Measurements from ENCODE around the gene FOXN3.

DNA sequence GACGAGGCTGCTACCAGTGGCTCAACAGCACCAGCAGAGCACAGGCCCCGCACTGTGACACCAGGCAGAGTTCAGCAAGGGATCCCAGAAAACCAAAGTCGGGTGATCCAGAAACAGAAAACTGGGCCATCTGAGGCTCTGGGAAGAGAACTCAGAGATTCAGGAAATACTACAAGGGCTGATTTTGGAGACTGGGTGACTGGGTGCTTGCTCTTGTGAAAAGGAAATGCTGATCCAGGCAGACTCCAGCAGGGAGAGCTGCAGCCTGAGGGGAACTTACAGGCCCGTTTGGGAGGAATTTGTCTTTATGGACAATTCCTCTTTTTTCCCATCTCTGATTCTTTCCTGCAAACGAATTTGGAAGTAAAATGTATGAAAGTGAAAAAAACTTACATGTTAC is 28.2 kb downstream of the FOXN3 start:
- TF ChIP-seq, protein P1, sequence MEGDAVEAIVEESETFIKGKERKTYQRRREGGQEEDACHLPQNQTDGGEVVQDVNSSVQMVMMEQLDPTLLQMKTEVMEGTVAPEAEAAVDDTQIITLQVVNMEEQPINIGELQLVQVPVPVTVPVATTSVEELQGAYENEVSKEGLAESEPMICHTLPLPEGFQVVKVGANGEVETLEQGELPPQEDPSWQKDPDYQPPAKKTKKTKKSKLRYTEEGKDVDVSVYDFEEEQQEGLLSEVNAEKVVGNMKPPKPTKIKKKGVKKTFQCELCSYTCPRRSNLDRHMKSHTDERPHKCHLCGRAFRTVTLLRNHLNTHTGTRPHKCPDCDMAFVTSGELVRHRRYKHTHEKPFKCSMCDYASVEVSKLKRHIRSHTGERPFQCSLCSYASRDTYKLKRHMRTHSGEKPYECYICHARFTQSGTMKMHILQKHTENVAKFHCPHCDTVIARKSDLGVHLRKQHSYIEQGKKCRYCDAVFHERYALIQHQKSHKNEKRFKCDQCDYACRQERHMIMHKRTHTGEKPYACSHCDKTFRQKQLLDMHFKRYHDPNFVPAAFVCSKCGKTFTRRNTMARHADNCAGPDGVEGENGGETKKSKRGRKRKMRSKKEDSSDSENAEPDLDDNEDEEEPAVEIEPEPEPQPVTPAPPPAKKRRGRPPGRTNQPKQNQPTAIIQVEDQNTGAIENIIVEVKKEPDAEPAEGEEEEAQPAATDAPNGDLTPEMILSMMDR (IDR thresholded peaks at IDR 0.05; ENCODE audit: poor library complexity, severe bottlenecking): no peak
- no peak for TF ChIP-seq POLR2AphosphoS5 (IDR thresholded peaks at IDR 0.05)
- no peak for TF ChIP-seq RAD21 (conservative IDR thresholded peaks at IDR 0.05)
- TF ChIP-seq, protein P2, sequence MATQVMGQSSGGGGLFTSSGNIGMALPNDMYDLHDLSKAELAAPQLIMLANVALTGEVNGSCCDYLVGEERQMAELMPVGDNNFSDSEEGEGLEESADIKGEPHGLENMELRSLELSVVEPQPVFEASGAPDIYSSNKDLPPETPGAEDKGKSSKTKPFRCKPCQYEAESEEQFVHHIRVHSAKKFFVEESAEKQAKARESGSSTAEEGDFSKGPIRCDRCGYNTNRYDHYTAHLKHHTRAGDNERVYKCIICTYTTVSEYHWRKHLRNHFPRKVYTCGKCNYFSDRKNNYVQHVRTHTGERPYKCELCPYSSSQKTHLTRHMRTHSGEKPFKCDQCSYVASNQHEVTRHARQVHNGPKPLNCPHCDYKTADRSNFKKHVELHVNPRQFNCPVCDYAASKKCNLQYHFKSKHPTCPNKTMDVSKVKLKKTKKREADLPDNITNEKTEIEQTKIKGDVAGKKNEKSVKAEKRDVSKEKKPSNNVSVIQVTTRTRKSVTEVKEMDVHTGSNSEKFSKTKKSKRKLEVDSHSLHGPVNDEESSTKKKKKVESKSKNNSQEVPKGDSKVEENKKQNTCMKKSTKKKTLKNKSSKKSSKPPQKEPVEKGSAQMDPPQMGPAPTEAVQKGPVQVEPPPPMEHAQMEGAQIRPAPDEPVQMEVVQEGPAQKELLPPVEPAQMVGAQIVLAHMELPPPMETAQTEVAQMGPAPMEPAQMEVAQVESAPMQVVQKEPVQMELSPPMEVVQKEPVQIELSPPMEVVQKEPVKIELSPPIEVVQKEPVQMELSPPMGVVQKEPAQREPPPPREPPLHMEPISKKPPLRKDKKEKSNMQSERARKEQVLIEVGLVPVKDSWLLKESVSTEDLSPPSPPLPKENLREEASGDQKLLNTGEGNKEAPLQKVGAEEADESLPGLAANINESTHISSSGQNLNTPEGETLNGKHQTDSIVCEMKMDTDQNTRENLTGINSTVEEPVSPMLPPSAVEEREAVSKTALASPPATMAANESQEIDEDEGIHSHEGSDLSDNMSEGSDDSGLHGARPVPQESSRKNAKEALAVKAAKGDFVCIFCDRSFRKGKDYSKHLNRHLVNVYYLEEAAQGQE (IDR thresholded peaks at IDR 0.05; ENCODE audit: borderline replicate concordance): no peak
- no peak for TF ChIP-seq EP300 (conservative IDR thresholded peaks at IDR 0.05; ENCODE audit: poor library complexity, severe bottlenecking)
- no peak for TF ChIP-seq TAF1 (IDR thresholded peaks at IDR 0.05; ENCODE audit: low read depth)
- no peak for TF ChIP-seq EZH2 (IDR thresholded peaks at IDR 0.05; ENCODE audit: borderline replicate concordance, insufficient read depth, low read length, poor library complexity, severe bottlenecking)
- TF ChIP-seq SMC3 (conservative IDR thresholded peaks at IDR 0.05; ENCODE audit: poor library complexity): no peak
- TF ChIP-seq MXI1 (conservative IDR thresholded peaks at IDR 0.05; ENCODE audit: poor library complexity, severe bottlenecking): no peak

All from neural cell (in vitro differentiated cells).